GM18520 (cell line): ENCODE measurements around the gene RCHY1.
"Not testable (repeated sequence)": the region's sequence is repeated elsewhere in the genome, so short reads cannot be mapped to it uniquely, and the experiment has no call there.

ENCODE experiments used
- ATAC-seq: cut with Tn5 transposase; IDR thresholded peaks from one replicate; pipeline ENCODE4 v1.9.1; 2021; ENCODE audit not compliant: unreplicated experiment

The RCHY1 gene

DNA sequence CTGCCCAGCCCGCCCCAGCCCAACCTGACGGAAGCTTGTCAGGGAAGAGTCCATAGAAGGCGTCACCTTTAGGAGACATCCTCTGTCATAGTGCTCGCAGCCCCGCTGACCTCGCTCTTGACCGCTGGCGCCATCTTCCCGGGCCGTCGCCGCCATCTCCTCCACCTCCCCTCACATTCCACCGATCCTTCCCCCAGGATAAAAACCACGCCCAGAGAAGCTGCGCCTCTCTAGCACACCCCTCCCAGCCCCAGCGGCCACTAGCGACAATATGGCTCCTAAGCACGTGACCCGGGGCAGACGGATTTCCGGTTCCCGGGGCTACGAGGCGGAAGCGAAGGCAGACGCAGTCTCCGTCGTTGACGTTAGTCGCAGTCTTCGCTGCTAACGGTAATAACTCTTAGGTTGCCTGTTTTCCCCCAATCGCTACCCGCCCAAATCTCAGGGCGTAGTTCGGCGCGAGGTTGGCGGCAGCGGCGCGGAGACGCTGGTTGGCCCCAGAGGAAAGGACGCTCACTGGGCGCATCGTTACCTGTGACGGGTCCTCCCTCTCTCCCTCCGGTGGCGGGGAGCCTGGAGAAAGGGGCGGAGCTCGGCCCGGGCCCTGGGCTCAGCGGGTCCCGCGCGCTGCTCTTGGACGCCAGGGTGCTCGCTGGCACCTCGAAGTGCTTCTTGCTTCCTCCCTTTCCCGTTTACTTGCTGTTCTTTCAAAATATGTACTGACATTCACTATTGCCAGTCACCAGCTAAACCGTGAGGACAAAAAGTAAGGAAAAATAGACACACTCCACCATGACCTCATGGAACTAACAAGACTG lies at the start of gene RCHY1, which contains the start of gene THAP6:
Gene RCHY1 (minus strand): TSS at position 273 of the 818 bp plus-strand sequence. CDS start 117 bp downstream, at position 156.
Gene THAP6 (plus strand): TSS at position 343 of the 818 bp plus-strand sequence. CDS start 980 bp downstream, outside the sequence.
- peak; percentile 83 for ATAC-seq

- no peak for ATAC-seq
Observed at GRCh38 chr4:75561789-75562188, 47.6 kb upstream of the RCHY1 start.

- ATAC-seq, result no peak
Observed at GRCh38 chr4:75557696-75558095, 43.5 kb upstream of the RCHY1 start.

DNA sequence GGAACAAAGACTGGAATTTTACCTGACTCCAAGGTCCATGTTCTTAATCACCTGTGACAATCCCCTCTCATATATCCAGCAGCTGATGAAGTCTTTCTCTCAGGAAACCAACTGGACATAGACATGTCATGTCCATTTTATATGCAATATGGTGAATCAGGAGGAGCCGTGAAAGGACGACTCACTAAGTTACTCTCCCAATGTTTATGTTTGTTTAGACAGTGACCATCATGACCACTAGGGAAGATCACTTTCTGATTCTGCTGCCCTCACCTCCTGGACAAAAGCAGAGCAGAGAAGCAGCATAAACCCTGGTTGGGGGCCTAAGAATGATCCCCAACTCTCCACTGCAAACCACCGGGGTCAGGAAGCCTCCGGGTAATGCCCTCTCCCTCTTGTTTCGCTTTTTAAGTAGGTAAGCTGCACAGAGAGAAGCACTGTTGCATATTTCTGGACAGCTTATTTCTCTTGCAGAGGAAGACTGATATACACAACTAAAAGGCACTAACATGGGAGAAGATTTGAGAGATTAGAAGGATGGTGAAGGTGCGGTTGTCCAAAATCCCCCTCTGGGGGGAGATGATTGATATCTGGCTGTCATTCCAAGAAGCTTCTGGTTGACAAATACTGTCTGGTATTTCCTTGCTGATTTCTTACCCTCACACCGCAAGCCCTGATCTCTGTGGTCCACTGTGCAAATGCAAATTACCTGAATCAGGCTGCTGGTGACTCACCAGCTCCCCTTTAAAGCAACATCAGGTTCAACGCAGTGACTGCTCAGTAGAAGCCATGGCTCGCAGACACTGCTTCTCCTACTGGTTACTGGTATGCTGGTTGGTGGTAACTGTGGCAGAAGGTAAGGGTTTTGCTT lies 41.3 kb upstream of the RCHY1 start, which contains the start of gene ODAPH:
Gene ODAPH (plus strand): TSS at position 773 of the 871 bp plus-strand sequence. CDS start 17 bp downstream, at position 790.
- ATAC-seq, result peak; percentile 97

- no peak for ATAC-seq
Observed at GRCh38 chr4:75552452-75552851, 38.2 kb upstream of the RCHY1 start.

DNA sequence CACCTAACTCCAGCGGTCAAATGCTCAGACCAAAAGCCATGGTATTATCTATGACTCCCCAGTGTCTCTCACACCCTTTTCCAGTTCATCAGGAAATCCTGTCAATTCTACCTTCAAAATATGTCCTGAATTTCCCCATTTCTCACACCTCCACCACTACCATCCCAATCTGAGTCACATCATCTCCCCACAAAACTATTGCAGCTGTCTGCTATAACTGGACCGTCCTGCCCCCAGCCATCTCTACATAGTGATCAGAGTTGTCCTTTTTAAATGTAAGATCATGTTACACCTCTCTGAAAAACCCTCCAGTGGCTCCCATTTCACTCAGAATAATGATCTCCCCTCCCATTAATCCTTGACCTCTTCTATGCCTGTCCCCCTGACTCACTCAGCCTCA lies 34.8 kb upstream of the RCHY1 start:
- peak; percentile 44 for ATAC-seq

DNA sequence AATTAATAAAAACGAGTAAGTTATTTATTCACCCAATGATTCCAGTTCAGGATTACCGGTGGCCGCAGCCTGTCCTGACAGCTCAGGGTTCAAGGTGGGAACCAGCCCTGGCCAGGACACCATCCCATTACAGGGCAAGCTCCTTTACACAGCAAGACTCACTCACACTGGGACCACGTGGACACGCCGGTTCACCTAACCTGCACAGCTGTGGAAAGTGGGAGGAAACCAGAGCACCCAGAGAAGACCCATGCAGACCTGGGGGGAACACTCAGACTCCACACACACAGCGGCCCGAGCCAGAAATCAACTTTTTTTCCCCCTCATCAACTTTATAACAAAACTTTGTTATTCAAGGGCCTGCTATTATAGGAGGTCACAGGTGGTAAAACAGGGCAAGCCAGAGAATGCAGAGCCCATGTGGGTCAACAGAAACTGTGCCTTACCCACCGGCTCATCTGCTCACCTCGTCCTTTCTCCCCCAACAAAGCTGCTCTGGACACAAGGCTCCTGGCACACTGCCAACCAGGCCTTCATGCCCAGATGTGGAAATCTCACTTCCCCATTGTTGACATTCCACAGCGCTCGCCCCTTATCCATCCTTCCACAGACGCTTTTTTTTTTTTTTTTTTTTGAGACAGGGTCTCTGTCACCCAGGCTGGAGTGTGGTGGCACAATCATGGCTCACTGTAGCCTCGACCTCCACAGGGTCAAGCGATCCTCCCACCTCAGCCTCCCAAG lies 33.6 kb upstream of the RCHY1 start:
- ATAC-seq, result no peak

DNA sequence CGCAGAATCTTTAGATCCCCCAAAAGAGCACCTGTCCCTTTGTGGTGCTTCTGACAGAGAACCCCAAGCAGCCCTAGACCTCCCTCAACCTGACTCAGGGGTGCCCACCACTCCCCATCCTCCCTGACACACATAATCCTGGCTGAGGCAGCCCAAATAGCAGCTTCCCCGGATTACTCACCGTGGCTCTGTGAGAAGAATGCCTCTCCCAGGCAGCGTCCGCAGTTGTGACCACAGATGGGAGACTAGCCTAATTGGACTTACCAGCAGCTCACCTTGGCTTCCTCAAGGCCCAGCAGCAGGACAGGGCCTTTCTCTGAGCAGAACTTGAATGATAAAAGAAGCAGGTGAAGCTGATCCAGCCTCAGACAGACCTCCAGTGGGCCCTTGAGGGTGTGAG lies 31.3 kb upstream of the RCHY1 start:
- no peak for ATAC-seq

DNA sequence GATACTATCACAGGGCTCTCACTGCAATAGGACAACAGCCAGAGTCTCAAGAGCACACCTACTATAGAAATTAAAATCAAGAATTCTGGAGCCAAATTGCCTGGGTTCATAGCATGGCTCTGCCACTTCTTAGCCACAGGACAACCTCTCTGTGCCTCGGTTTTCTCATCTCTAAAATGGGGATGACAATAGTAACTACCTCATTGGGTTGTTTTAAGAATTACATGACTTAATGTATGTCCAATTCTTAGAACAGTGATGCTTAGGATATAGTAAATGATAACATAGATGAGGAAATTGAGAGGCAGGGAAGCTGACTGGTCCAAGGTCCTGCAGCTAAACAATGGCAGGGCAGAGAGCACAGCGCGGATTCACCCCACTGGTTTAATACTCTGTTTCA lies 30.7 kb upstream of the RCHY1 start:
- no peak for ATAC-seq

DNA sequence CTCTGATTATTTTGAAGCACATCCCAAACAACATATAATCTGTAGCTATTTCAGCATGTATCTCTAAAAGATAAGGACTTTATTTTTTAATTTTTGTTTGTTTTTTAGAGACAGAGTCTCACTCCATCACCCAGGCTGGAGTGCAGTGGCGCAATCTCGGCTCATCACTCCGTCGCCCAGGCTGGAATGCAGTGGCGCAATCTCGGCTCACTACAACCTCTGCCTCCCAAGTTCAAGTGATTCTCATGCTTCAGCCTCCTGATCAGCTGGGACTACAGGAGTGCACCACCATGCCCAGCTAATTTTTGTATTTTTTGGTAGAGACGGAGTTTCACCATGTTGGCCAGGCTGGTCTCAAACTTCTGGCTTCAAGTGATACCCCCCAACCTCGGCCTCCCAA lies 30.0 kb upstream of the RCHY1 start:
- not testable (repeated sequence) for ATAC-seq

- ATAC-seq, result no peak
Observed at GRCh38 chr4:75542824-75543223, 28.6 kb upstream of the RCHY1 start.

DNA sequence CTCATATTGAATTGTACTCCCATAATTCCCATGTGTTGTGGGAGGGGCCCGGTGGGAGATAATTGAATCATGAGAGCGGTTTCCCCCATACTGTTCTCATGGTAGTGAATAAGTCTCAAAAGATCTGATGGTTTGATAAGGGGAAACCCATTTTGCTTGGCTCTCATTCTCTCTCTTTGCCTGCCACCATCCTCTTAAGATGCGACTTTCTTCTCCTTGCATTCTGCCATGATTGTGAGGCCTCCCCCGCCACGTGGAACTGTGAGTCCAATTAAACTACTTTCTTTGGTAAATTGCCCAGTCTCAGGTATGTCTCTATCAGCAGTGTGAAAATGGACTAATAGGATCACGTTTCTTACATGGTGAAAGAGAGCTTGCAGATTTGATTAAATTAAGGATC lies 23.1 kb upstream of the RCHY1 start:
- ATAC-seq, result not testable (repeated sequence)

GRCh38 chr4:75533926-75534325 lies 19.7 kb upstream of the RCHY1 start:
- ATAC-seq, result not testable (repeated sequence)

DNA sequence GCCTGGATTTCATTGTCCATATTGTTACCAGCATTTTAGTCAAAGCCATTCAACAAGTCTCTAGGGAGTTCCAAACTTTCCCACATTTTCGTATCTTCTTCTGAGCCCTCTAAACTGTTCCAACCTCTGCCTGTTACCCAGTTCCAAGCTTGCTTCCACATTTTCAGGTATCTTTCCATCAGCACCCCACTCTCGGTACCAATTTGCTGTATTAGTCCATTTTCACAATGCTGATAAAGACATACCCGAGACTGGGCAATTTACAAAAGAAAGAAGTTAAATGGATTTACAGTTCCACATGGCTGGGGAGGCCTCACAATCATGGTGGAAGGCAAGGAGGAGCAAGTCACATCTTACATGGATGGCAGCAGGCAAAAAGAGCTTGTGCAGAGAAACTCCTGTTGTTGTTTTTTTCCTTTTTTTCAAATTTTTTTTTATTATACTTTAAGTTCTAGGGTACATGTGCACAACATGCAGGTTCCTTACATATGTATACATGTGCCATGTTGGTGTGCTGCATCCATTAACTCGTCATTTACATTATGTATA lies 19.2 kb upstream of the RCHY1 start:
- ATAC-seq, result not testable (repeated sequence)

GRCh38 chr4:75531536-75532143 lies 17.4 kb upstream of the RCHY1 start:
- not testable (repeated sequence) for ATAC-seq

DNA sequence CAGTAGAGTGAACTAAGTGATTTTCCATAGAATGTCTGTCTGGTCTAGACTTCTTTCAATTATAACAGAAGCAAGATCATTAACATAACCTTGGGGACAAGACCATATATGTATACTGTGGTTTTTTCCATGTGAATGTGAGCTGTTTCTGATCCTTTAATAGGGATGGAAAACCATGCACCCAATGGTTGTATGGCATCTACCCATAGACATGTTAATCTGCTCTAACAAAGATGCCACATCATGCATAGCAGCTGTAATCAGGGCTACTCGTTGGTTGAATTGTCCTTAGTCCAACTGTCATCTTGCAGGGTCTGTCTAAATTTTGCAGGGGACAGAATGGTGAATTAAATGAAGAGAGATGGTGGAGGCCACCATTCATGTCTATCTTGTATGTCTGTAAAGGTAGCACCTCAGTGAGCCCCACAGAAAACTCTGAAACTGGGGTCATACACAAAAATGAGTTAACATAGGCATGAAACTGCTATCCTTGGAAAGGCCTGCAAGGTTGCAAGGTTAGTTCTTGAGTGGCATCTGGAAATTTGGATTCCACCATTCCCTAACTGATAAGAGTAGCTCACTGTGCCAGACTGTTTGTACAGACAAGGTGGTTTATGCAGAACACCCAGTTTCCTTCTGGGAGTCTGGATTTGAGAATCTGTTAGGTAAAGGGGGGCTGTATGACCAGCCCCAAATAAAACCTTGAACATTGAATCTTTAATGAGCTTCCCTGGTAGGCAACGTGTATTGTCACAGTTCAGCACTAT lies 16.5 kb upstream of the RCHY1 start:
- ATAC-seq, result no peak

DNA sequence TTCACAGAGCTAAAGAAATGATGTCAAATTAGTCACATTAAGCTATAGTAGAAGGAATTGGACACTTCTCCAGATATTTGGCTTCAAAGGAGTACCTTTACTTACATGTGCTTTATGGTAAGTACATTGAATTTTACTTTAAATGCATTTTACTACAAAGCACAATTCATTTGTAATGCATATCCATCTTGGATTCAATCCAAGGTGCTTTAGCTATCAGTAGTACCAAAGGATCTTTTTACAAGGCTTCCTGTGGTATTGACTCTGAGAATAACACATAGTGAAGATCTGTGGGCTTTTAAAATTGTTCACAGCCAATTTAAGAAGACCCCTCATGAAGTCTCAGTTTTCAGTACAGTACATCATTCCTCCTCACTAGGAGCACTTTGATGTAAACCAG lies 13.3 kb upstream of the RCHY1 start:
- ATAC-seq, result no peak

DNA sequence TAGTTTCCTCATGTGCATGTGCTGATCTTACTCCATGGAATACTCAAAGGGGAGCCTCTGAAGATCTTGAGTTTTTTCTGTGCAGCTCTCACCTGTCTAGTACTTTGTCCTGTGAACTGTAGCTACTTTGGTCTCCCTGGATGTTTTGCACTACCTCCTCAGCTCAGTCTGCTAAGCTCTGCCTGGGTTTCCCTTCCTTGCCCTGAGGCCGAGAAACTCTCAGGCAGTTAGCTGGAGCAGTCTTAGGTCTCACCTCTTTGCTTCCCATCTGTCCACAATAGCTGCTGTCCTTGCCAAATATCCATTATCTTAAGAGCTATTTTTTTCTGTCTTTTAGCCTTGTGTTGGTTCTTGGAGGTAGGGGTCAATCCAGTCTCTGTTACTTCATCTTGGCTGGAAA lies 11.7 kb upstream of the RCHY1 start:
- no peak for ATAC-seq

GRCh38 chr4:75525086-75525485 lies 10.9 kb upstream of the RCHY1 start:
- no peak for ATAC-seq
